Stimulated activated CD4-positive, alpha-beta T cell treated with anti-CD3 and anti-CD28 coated beads, TNF-alpha, amount 100 ng/mL, for 24 hours (primary cell): ENCODE data around the gene SQOR.

Source experiments
- DNase-seq, 3 experiments: peaks; one replicate each; pipeline ENCODE4 v3.0.0-alpha.2; 2020; ENCODE audit warnings: low read depth in 3 of 3

SQOR gene

GRCh38 chr15:45634432-45635190 lies at the start of gene SQOR:
TSS of gene SQOR (plus strand) at chr15:45635029. CDS start at chr15:45658924, 23,895 bp downstream.
- peak; percentile 28 to 71 (median 40) for DNase-seq

DNA sequence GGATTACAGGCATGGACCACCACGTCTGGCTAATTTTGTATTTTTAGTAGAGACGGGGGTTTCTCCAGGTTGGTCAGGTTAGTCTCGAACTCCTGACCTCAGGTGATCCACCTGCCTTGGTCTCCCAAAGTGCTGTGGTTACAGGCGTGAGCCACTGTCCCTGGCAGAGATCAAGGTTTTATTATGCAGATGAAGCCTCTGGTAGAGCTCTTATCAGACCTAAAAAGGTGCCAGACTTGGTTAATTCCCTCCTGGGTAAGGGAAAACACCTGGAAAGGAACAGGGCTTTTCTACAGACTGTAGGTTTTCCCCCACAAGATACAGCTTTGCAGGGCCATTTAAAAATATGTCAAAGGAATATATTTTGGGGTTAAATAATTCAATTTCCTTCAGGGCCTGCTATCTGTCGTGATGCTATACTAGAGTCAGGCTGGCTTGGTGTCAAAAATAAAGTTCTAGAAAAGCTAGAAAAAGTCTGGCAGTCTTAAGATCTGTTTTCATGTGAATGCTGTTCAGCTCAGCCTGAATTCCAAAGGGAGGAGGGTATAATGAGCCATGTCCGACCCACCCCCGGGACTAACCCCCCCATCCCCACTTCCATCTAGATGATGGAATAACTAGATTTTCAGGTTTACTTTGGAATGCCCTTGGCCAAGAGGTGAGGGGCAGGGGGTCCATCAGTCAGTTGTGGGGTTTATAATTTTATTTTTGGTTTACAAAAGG lies 49.6 kb upstream of the SQOR start:
- DNase-seq = no peak

- DNase-seq = no peak
Measured at GRCh38 chr15:45586125-45586524, 48.7 kb upstream of the SQOR start.

GRCh38 chr15:45586601-45587094 lies 48.2 kb upstream of the SQOR start:
- no peak for DNase-seq

- DNase-seq = peak; percentile 74 to 86 (median 77)
Measured at GRCh38 chr15:45587095-45587862, 47.5 kb upstream of the SQOR start, which contains the start of gene BLOC1S6. TSS of gene BLOC1S6 (plus strand) at chr15:45587379. CDS start at chr15:45587444, 65 bp downstream.

DNA sequence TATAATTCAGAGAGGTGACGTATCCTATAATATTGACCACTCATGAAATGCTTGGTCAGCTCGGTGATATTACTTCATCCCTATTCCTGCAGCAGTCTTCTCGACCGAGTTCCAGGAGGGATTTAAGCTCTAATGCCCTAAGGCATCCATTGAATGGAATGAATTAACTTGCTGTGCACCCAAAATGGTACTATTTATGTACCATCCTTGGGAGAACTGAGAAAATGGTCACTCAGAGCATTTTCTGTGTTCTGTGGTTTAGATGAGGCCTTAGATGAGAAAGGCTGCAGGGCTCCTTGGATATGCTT lies 47.0 kb upstream of the SQOR start:
- DNase-seq = no peak

GRCh38 chr15:45588219-45588875 lies 46.5 kb upstream of the SQOR start:
- DNase-seq = no peak

GRCh38 chr15:45589256-45589655 lies 45.6 kb upstream of the SQOR start:
- DNase-seq = no peak

- no peak for DNase-seq
Measured at GRCh38 chr15:45594319-45594718, 40.5 kb upstream of the SQOR start.

- no peak for DNase-seq
Measured at GRCh38 chr15:45594835-45595530, 39.8 kb upstream of the SQOR start.

DNA sequence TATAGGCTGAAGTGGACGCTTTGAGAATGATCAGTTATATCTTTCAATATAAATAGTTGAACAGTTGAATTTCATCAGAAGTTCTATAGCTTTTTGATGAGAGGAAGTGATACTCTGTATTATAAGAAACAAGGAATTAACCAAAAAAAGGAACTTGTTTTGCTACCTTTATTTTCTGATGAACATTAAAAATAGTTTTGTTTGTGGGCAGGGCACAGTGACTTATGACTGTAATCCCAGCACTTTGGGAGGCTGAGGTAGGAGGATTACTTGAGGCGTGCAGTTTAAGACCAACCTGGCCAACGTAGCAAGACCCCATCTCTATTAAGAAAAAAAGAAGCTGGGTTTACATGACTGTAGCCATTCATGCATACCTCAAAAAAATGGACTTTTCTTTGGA lies 30.9 kb upstream of the SQOR start:
- no peak for DNase-seq

DNA sequence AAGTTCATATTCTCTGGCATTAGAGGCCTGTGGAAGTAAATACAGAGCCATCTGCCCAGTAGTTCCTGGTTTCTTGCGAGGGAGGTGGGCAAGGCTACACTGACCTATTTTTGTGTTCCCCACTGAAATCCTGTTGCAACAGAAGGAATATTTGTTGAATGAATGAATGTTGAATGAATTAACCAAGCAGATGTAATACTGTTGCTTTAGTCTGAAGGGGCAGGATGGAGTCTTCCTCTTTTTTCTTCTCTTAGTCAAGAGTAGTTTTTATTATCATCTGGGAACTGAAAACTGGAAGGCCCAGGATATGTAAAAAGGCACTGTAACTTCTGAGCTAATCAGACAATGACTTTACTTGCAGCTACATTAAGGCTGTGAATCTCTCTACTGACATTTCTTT lies 30.5 kb upstream of the SQOR start:
- DNase-seq = no peak

- DNase-seq = no peak
Measured at GRCh38 chr15:45606413-45606812, 28.4 kb upstream of the SQOR start.

DNA sequence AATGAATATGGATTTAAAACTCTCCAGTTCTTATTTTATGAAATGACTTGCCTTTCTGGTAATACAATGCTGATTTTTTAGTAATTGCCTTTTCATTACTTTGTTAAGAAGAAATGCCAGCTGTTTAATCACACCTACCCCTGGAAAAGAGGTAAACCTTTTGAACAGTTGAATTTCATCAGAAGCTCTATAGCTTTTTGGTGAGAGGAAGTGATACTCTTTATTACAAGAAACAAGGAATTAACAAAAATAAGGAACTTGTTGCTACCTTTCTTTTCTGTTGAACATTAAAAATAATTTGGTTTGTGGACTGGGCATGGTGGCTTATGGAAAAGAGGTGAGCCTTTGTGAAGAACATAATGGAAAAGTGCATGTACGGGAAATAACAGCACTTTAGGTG lies 28.0 kb upstream of the SQOR start:
- no peak for DNase-seq

GRCh38 chr15:45611305-45611704 lies 23.5 kb upstream of the SQOR start:
- DNase-seq = no peak

- no peak for DNase-seq
Measured at GRCh38 chr15:45612790-45613415, 21.9 kb upstream of the SQOR start.

GRCh38 chr15:45616901-45617323 lies 17.9 kb upstream of the SQOR start:
- no peak for DNase-seq

DNA sequence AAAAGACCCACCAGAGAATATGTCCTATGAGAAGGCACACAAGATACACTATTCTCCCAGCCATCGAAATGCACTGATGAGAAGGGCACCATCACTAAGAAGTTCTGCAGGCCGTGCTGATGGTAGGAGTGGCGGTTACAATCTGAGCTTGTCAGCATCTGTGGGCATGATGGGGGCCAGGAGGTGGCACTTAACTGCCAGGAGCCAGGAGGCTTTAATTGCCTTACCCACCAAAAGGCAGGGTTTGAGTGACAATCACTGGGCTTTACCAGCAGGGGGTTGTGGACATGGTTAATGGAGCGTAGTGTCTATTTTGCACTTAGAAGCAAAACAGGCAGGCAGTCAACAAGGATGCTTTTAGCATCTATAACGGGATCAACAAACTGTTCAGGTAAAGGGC lies 16.0 kb upstream of the SQOR start:
- no peak for DNase-seq

DNA sequence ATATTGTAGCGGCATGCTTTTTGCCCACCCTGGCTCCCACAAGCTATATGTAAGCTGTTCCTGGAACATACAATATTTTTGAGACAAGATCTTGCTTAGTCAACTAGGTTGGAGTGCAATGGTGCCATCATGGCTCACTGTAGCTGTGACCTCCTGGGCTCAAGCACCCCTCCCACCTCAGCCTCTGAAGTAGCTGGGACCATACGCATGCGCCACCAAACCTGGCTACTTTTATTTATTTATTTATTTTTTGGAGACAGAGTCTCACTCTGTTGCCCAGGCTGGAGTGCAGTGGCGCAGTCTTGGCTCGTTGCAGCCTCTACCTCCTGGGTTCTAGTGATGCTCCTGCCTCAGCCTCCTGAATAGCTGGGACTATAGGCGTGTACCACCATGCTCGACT lies 6.7 kb upstream of the SQOR start:
- no peak for DNase-seq

DNA sequence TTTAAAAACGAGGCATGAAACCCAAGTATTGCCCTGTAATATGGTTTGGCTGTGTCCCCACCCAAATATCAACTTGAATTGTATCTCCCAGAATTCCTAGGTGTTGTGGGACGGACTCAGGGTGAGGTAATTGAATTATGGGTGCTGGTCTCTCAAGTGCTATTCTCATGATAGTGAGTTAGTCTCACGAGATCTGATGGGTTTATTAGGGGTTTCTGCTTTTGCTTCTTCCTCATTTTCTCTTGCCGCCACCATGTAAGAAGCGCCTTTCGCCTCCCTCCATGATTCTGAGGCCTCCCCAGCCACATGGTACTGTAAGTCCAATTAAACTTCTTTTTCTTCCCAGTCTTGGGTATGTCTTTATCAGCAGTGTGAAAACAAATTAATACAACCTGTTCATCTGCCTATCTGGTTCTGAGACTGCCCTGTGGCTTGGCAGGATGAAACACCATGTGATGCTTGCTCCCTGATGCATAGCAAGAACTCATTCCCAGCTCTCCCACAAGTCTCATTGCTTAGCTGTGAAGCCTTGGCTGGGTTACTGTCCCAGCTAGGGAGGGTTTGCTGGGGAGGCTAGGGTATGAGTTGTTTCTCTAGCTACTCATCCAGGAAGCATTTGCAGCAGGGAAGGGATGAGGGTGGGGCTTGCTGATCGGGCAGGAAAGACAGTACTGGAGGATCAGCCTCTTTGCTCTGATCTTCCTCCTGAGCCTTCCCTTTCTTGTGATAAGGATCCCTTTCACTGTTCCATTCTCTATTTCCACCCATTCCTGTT lies 3.7 kb upstream of the SQOR start:
- DNase-seq = no peak
